ENCODE data around the gene ADGRV1.

DNA sequence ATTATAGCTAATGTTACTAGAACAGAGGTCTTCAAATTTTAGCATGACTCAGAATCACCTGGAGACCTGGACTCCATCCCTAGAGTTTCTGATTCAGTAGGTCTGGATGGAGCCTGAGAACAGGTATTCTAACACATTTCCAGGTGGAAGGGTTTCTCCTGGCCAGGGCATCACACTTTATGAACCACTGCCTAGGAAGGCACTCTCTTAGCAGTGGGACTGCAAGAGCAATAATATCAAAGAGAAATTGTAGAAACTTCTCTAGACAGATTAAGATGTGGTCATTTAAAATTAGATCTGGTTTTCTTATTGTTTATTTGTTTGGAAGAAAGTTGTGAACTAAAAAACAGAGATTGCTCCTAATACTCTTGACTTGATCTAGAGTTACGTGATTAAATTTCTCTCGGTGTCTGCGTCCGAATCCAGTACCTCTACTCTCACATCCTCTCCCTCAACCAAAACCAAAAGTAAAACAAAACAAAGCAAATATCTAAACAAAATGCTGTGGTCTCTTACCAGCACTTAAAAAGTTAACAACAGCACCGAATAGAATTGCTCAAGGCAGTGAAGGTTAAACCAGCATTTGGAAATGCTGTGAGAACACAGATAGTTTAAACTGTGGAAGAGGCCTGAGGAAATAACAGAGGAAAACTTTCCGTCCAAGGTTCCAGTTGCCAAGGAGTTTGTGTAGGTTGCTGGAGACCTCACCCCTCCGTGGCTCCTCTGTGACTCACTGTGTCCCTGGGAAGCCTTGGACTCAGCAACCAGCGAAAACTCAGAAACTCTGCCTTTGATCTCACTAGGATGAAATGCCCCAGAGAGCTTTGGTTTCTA is 631.1 kb downstream of the ADGRV1 start:
- no peak for TF ChIP-seq GABPA (IDR thresholded peaks at IDR 0.05; ENCODE audit: low read depth)
- TF ChIP-seq, protein P1, sequence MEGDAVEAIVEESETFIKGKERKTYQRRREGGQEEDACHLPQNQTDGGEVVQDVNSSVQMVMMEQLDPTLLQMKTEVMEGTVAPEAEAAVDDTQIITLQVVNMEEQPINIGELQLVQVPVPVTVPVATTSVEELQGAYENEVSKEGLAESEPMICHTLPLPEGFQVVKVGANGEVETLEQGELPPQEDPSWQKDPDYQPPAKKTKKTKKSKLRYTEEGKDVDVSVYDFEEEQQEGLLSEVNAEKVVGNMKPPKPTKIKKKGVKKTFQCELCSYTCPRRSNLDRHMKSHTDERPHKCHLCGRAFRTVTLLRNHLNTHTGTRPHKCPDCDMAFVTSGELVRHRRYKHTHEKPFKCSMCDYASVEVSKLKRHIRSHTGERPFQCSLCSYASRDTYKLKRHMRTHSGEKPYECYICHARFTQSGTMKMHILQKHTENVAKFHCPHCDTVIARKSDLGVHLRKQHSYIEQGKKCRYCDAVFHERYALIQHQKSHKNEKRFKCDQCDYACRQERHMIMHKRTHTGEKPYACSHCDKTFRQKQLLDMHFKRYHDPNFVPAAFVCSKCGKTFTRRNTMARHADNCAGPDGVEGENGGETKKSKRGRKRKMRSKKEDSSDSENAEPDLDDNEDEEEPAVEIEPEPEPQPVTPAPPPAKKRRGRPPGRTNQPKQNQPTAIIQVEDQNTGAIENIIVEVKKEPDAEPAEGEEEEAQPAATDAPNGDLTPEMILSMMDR (IDR thresholded peaks at IDR 0.05; ENCODE audit: insufficient read depth, low read length), result no peak
- TF ChIP-seq POLR2AphosphoS5 (IDR thresholded peaks at IDR 0.05; ENCODE audit: low read depth), result no peak
- no peak for TF ChIP-seq SPI1 (IDR thresholded peaks at IDR 0.05; ENCODE audit: borderline replicate concordance, low read depth)

Measured in HL-60 (cell line).